ENCODE results near the gene LCE1D. TPM values are rescaled to one million over a fixed set of nuclear protein-coding genes. Genes with fewer than 3 reads are reported as not detected.

The LCE1D gene, protein sequence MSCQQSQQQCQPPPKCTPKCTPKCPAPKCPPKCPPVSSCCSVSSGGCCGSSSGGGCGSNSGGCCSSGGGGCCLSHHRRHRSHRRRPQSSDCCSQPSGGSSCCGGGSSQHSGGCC
- not detected for polyA plus RNA-seq (2012; ENCODE audit: low read depth, missing spikeins)

DNA sequence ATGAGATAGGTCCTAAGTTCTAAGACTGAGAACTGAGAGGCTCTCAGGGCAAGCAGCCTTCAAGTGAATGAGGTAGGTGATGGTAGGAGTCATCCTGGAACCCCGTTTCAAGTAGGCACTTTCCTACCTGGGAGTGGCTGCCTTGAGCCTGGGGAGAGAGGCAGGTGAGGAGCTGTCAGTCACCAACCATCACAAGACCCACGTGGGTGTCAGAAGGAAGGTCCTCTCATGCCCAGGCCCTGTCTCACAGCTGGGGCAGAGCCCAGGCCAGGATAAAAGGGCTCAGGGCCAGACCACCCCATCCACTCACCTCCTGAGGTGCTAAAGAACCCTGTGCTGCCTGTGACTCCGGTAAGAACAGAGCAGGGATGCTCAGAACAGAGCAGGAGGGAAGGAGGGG is at the start of gene LCE1D:
Gene LCE1D, plus strand, starts transcription at position 301 of the 400 bp plus-strand sequence. CDS start 1,074 bp downstream, outside the sequence.
- no peak for DNase-seq (ENCODE audit: insufficient read length, low spot score)
- no peak for FAIRE-seq
- TF ChIP-seq TAF1 (IDR thresholded peaks at IDR 0.05; ENCODE audit: low read depth, low read length) (no peak), POU2F2 (IDR thresholded peaks at IDR 0.05; ENCODE audit: low read depth, low read length) (no peak), POLR2A (IDR thresholded peaks at IDR 0.05; ENCODE audit: low read depth, low read length) (no peak), SPI1 (IDR thresholded peaks at IDR 0.05; ENCODE audit: low read depth, low read length) (no peak), POLR2AphosphoS5 (IDR thresholded peaks at IDR 0.05; ENCODE audit: low read depth, low read length) (no peak), PAX5 (IDR thresholded peaks at IDR 0.05; ENCODE audit: insufficient read depth, low read length, severe bottlenecking) (no peak)

GRCh38 chr1:152747831-152748230 is 48.7 kb upstream of the LCE1D start:
- no peak for FAIRE-seq
- no peak for TF ChIP-seq SPI1 (IDR thresholded peaks at IDR 0.05; ENCODE audit: low read depth, low read length)
- TF ChIP-seq POLR2AphosphoS5 (IDR thresholded peaks at IDR 0.05; ENCODE audit: low read depth, low read length), result no peak
- no peak for TF ChIP-seq POLR2A (IDR thresholded peaks at IDR 0.05; ENCODE audit: low read depth, low read length)
- no peak for TF ChIP-seq PAX5 (IDR thresholded peaks at IDR 0.05; ENCODE audit: insufficient read depth, low read length, severe bottlenecking)
- TF ChIP-seq POU2F2 (IDR thresholded peaks at IDR 0.05; ENCODE audit: low read depth, low read length), result no peak
- no peak for TF ChIP-seq TAF1 (IDR thresholded peaks at IDR 0.05; ENCODE audit: low read depth, low read length)
- DNase-seq (ENCODE audit: insufficient read length, low spot score), result no peak

DNA sequence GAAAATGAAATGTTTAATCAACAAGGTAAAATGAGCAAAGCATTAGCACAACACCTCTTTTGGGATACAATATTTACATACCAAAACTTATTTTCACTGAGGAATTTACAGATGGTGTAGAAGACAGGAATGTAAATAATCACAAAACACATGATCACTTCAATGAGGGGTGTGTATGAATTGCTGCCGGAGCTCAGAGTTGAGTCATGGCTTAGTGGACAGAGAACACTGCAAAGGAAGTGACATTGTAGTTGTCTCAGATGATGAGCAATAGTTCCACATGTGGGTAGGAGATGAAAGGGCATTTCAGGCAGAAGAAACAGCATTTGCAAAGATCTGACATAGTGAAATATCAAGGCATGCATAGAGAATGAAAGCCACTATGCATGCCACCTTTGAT is 44.3 kb upstream of the LCE1D start:
- no peak for TF ChIP-seq POLR2AphosphoS5 (IDR thresholded peaks at IDR 0.05; ENCODE audit: low read depth, low read length)
- DNase-seq (ENCODE audit: insufficient read length, low spot score), result no peak
- FAIRE-seq, result no peak

- no peak for FAIRE-seq
- TF ChIP-seq PAX5 (IDR thresholded peaks at IDR 0.05; ENCODE audit: insufficient read depth, low read length, severe bottlenecking) (no peak), POLR2AphosphoS5 (IDR thresholded peaks at IDR 0.05; ENCODE audit: low read depth, low read length) (no peak), POU2F2 (IDR thresholded peaks at IDR 0.05; ENCODE audit: low read depth, low read length) (no peak), SPI1 (IDR thresholded peaks at IDR 0.05; ENCODE audit: low read depth, low read length) (no peak), POLR2A (IDR thresholded peaks at IDR 0.05; ENCODE audit: low read depth, low read length) (no peak), TAF1 (IDR thresholded peaks at IDR 0.05; ENCODE audit: low read depth, low read length) (no peak)
- DNase-seq (ENCODE audit: insufficient read length, low spot score), result no peak
Observed at GRCh38 chr1:152753586-152753985, 42.9 kb upstream of the LCE1D start.

DNA sequence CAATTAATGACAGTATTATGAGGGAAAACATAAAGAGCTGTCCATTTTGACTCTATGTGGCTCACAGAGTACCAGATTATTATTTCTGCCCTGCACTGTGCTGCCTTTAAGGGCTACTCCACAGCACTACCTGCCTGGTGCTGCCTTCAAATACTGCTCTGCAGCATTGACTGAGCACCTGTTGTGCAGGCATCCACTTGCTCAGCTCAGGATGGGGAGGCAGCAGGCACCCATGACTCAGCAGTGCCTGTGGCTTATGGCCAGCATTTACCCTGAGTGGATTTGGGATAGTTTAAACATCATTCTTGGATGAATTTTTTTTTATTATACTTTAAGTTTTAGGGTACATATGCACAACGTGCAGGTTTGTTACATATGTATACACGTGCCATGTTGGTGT is 39.6 kb upstream of the LCE1D start:
- FAIRE-seq, result no peak
- no peak for DNase-seq (ENCODE audit: insufficient read length, low spot score)
- no peak for TF ChIP-seq PAX5 (IDR thresholded peaks at IDR 0.05; ENCODE audit: insufficient read depth, low read length, severe bottlenecking)
- TF ChIP-seq SPI1 (IDR thresholded peaks at IDR 0.05; ENCODE audit: low read depth, low read length), result no peak

- DNase-seq (ENCODE audit: insufficient read length, low spot score), result no peak
- FAIRE-seq, result no peak
- TF ChIP-seq POU2F2 (IDR thresholded peaks at IDR 0.05; ENCODE audit: low read depth, low read length) (no peak), POLR2AphosphoS5 (IDR thresholded peaks at IDR 0.05; ENCODE audit: low read depth, low read length) (no peak), SPI1 (IDR thresholded peaks at IDR 0.05; ENCODE audit: low read depth, low read length) (no peak), TAF1 (IDR thresholded peaks at IDR 0.05; ENCODE audit: low read depth, low read length) (no peak), POLR2A (IDR thresholded peaks at IDR 0.05; ENCODE audit: low read depth, low read length) (no peak), PAX5 (IDR thresholded peaks at IDR 0.05; ENCODE audit: insufficient read depth, low read length, severe bottlenecking) (no peak)
Observed at GRCh38 chr1:152757747-152758146, 38.8 kb upstream of the LCE1D start, which contains the start of gene KPRP. Gene KPRP (plus strand): TSS chr1:152758025. CDS start chr1:152759589, 1,564 bp downstream.

DNA sequence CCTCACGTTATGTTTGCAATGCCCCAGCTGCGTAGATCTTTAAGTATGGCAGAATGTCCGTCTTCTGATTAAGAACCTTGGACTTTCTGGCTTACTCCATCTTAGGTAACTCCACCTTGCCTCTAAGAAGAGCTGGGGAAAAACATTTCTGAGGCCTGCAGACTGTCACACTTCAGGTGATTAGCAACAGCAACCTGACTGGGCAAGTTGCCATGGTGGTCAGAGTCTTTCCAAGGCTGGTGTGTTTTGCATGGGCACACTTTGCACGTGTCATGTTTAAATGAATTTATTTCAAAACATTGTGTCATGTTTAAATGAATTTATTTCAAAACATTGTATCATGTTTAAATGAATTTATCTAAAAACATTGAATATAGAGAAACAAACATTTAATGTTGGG is 37.9 kb upstream of the LCE1D start:
- no peak for DNase-seq (ENCODE audit: insufficient read length, low spot score)
- TF ChIP-seq PAX5 (IDR thresholded peaks at IDR 0.05; ENCODE audit: insufficient read depth, low read length, severe bottlenecking), result no peak
- no peak for TF ChIP-seq POLR2AphosphoS5 (IDR thresholded peaks at IDR 0.05; ENCODE audit: low read depth, low read length)
- TF ChIP-seq SPI1 (IDR thresholded peaks at IDR 0.05; ENCODE audit: low read depth, low read length), result no peak
- no peak for TF ChIP-seq POLR2A (IDR thresholded peaks at IDR 0.05; ENCODE audit: low read depth, low read length)
- no peak for TF ChIP-seq POU2F2 (IDR thresholded peaks at IDR 0.05; ENCODE audit: low read depth, low read length)
- no peak for FAIRE-seq

- DNase-seq (ENCODE audit: insufficient read length, low spot score) (no peak), FAIRE-seq (no peak)
- TF ChIP-seq POLR2AphosphoS5 (IDR thresholded peaks at IDR 0.05; ENCODE audit: low read depth, low read length) (no peak), TAF1 (IDR thresholded peaks at IDR 0.05; ENCODE audit: low read depth, low read length) (no peak), SPI1 (IDR thresholded peaks at IDR 0.05; ENCODE audit: low read depth, low read length) (no peak), POLR2A (IDR thresholded peaks at IDR 0.05; ENCODE audit: low read depth, low read length) (no peak), POU2F2 (IDR thresholded peaks at IDR 0.05; ENCODE audit: low read depth, low read length) (no peak)
Observed at GRCh38 chr1:152759453-152760173, 36.9 kb upstream of the LCE1D start.

DNA sequence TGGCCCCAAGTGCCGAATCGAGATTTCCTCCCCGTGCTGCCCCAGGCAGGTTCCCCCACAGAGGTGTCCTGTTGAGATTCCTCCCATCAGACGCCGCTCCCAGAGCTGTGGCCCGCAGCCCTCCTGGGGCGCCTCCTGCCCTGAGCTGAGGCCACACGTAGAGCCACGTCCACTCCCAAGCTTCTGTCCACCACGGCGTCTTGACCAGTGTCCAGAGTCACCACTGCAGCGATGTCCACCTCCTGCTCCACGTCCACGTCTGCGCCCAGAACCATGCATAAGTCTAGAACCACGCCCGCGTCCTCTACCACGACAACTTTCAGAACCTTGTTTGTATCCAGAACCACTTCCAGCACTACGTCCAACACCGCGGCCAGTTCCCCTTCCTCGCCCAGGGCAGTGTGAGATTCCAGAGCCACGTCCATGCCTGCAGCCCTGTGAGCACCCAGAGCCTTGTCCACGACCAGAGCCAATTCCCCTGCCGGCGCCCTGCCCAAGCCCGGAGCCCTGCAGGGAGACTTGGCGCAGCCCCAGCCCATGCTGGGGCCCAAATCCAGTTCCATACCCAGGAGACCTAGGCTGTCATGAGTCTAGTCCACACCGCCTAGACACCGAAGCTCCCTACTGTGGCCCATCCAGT is 35.9 kb upstream of the LCE1D start:
- DNase-seq (ENCODE audit: insufficient read length, low spot score) (no peak), FAIRE-seq (no peak)
- TF ChIP-seq POLR2A (IDR thresholded peaks at IDR 0.05; ENCODE audit: low read depth, low read length), result no peak
- TF ChIP-seq SPI1 (IDR thresholded peaks at IDR 0.05; ENCODE audit: low read depth, low read length), result no peak
- TF ChIP-seq TAF1 (IDR thresholded peaks at IDR 0.05; ENCODE audit: low read depth, low read length), result no peak
- TF ChIP-seq POU2F2 (IDR thresholded peaks at IDR 0.05; ENCODE audit: low read depth, low read length), result no peak
- no peak for TF ChIP-seq POLR2AphosphoS5 (IDR thresholded peaks at IDR 0.05; ENCODE audit: low read depth, low read length)
- TF ChIP-seq PAX5 (IDR thresholded peaks at IDR 0.05; ENCODE audit: insufficient read depth, low read length, severe bottlenecking), result no peak
